Kidney capillary endothelial cell (primary cell): ENCODE data around the gene PHIP.
"Not testable (repeated sequence)": the region's sequence is repeated elsewhere in the genome, so short reads cannot be mapped to it uniquely, and the experiment has no call there.

Experiments
- DNase-seq: peaks from one replicate; pipeline ENCODE4 v3.0.0-alpha.2; 2018; ENCODE audit warnings: low spot score

Gene PHIP

GRCh38 chr6:79078075-79078969, at the start of gene PHIP:
Gene PHIP (minus strand): TSS chr6:79078254. CDS start chr6:79078068, 186 bp downstream.
- peak; percentile 91 for DNase-seq

GRCh38 chr6:79127660-79128059, 49.6 kb upstream of the PHIP start:
- no peak for DNase-seq

- no peak for DNase-seq
Observed at GRCh38 chr6:79119217-79119616, 41.2 kb upstream of the PHIP start.

GRCh38 chr6:79117752-79118151, 39.7 kb upstream of the PHIP start:
- no peak for DNase-seq

- no peak for DNase-seq
Observed at GRCh38 chr6:79115553-79116182, 37.6 kb upstream of the PHIP start.

- no peak for DNase-seq
Observed at GRCh38 chr6:79111549-79111948, 33.5 kb upstream of the PHIP start.

GRCh38 chr6:79101164-79101563, 23.1 kb upstream of the PHIP start:
- DNase-seq: no peak

- DNase-seq: no peak
Observed at GRCh38 chr6:79100304-79100703, 22.2 kb upstream of the PHIP start.

GRCh38 chr6:79094938-79095337, 16.9 kb upstream of the PHIP start:
- no peak for DNase-seq

- DNase-seq: not testable (repeated sequence)
Observed at GRCh38 chr6:79091801-79092200, 13.7 kb upstream of the PHIP start.

GRCh38 chr6:79089552-79090404, 11.7 kb upstream of the PHIP start:
- no peak for DNase-seq

- DNase-seq: no peak
Observed at GRCh38 chr6:79084693-79085092, 6.6 kb upstream of the PHIP start.

- no peak for DNase-seq
Observed at GRCh38 chr6:79082304-79082703, 4.2 kb upstream of the PHIP start.

GRCh38 chr6:79081663-79082062, 3.6 kb upstream of the PHIP start:
- DNase-seq: no peak

GRCh38 chr6:79079561-79080041, 1.5 kb upstream of the PHIP start:
- DNase-seq: peak; percentile 18

- DNase-seq: peak; percentile 23
Observed at GRCh38 chr6:79077715-79078074, 359 bp downstream of the PHIP start.

- DNase-seq: peak; percentile 91
Observed at GRCh38 chr6:79076782-79077641, 1.0 kb downstream of the PHIP start.

GRCh38 chr6:79076160-79076559, 1.9 kb downstream of the PHIP start:
- DNase-seq: peak; percentile 23

- no peak for DNase-seq
Observed at GRCh38 chr6:79073888-79074287, 4.2 kb downstream of the PHIP start.

GRCh38 chr6:79072640-79073181, 5.3 kb downstream of the PHIP start:
- no peak for DNase-seq

GRCh38 chr6:79071547-79071946, 6.5 kb downstream of the PHIP start:
- DNase-seq: no peak
